PC-3 (cell line): ENCODE measurements around the gene SEPHS1. TPM values are rescaled to one million over a fixed set of nuclear protein-coding genes. Genes with fewer than 3 reads are reported as not detected.

Source experiments
- ATAC-seq: fragments of 200-7000 bp; cut with Tn5 transposase; 2 replicates; pipeline ENCODE4 v1.9.1; 2020; ENCODE audit warnings: mild to moderate bottlenecking, moderate library complexity
- BruUV-seq: library from RNA; stranded (reverse); fragments of 400-500 nt; replicated peaks from 2 replicates; lab custom pipeline; 2021; lab: Mats Ljungman, UMichigan
- CTCF ChIA-PET: fragments of 300-600 bp; sonication (Branson Sonifier 250); formaldehyde crosslinking; loops from one replicate; lab custom pipeline; 2022; ENCODE audit warnings: antibody characterized with exemption; lab: Charles Lee
- POLR2A ChIA-PET: fragments of 300-600 bp; sonication (Branson Sonifier 250); formaldehyde crosslinking; loops from one replicate; lab custom pipeline; 2022; ENCODE audit warnings: antibody characterized with exemption; ENCODE audit not compliant: unreplicated experiment; lab: Charles Lee
- DNase-seq: peaks from one replicate; pipeline ENCODE4 v3.0.0-alpha.2; 2015
- H2AFZ ChIP-seq: fragments of 300-600 bp; sonication (generic); 2 replicates; pipeline ENCODE4 v1.6.0; 2016; ENCODE audit warnings: antibody characterized with exemption, low read length
- H3F3A ChIP-seq: fragments of 300-600 bp; sonication (generic); one replicate; pipeline ENCODE4 v1.6.0; 2017; ENCODE audit warnings: antibody characterized with exemption, low read length, control low read depth, mild to moderate bottlenecking; ENCODE audit not compliant: unreplicated experiment
- H3K27ac ChIP-seq: fragments of 300-600 bp; sonication (generic); 2 replicates; pipeline ENCODE4 v1.5.1; 2016; ENCODE audit warnings: mild to moderate bottlenecking, low read length
- H3K27me3 ChIP-seq: fragments of 300-600 bp; sonication (generic); 2 replicates; pipeline ENCODE4 v1.6.1; 2016; ENCODE audit warnings: low read length, mixed read lengths
- H3K36me3 ChIP-seq: fragments of 300-600 bp; sonication (generic); 2 replicates; pipeline ENCODE4 v1.6.1; 2016; ENCODE audit warnings: low read depth, mixed run types, low read length, mixed read lengths
- H3K4me1 ChIP-seq: fragments of 300-600 bp; sonication (generic); 2 replicates; pipeline ENCODE4 v1.5.1; 2016; ENCODE audit warnings: low read length; ENCODE audit not compliant: insufficient read depth
- H3K4me2 ChIP-seq: fragments of 300-600 bp; sonication (generic); 2 replicates; pipeline ENCODE4 v1.6.0; 2016; ENCODE audit warnings: low read length
- H3K4me3 ChIP-seq: fragments of 300-600 bp; sonication (generic); 2 replicates; pipeline ENCODE4 v1.5.1; 2016; ENCODE audit warnings: mild to moderate bottlenecking, low read length, mixed read lengths
- H3K79me2 ChIP-seq: fragments of 300-600 bp; sonication (generic); 2 replicates; pipeline ENCODE4 v1.6.1; 2017; ENCODE audit warnings: low read length, mixed read lengths
- H3K9ac ChIP-seq: fragments of 300-600 bp; sonication (generic); 2 replicates; pipeline ENCODE4 v1.6.0; 2016; ENCODE audit warnings: mild to moderate bottlenecking, low read length
- H3K9me2 ChIP-seq: fragments of 300-600 bp; sonication (generic); replicated peaks from 2 replicates; pipeline ENCODE4 v1.6.1; 2016; ENCODE audit warnings: mixed run types, low read length, mixed read lengths
- H3K9me3 ChIP-seq: fragments of 300-600 bp; sonication (generic); 2 replicates; pipeline ENCODE4 v1.6.1; 2016; ENCODE audit warnings: low read length, mixed read lengths
- H4K20me1 ChIP-seq: fragments of 300-600 bp; sonication (generic); 2 replicates; pipeline ENCODE4 v1.6.1; 2016; ENCODE audit warnings: low read length, mixed read lengths
- EZH2 ChIP-seq: fragments of 300-600 bp; sonication (generic); IDR thresholded peaks from one replicate; pipeline ENCODE4 v1.6.1; 2017; ENCODE audit warnings: antibody characterized with exemption, mild to moderate bottlenecking, low read length; ENCODE audit not compliant: unreplicated experiment
- EZH2phosphoT487 ChIP-seq: fragments of 300-600 bp; sonication (generic); IDR thresholded peaks from 2 replicates; pipeline ENCODE4 v1.6.1; 2018; ENCODE audit warnings: mild to moderate bottlenecking, antibody characterized with exemption, low read length, borderline replicate concordance
- intact Hi-C: fragments of 100-400 bp; cut with micrococcal nuclease; formaldehyde crosslinking; loops from 2 replicates; pipeline ENCODE4 v1.9.0; 2023
- total RNA-seq: library from RNA; depleted of rRNA; stranded (reverse); fragments of >200 nt; gene quantifications from 2 replicates; pipeline ENCODE4 v1.2.3, GENCODE V29; 2014
- TF ChIP-seq, protein P1 (sequence below): fragments of 300-600 bp; sonication (generic); conservative IDR thresholded peaks from 2 replicates; pipeline ENCODE4 v1.5.1; 2017; ENCODE audit warnings: antibody characterized with exemption, low read depth, mild to moderate bottlenecking, low read length

The SEPHS1 gene
- total RNA-seq, 1 experiment from 2014 or later: 42.5 TPM

DNA sequence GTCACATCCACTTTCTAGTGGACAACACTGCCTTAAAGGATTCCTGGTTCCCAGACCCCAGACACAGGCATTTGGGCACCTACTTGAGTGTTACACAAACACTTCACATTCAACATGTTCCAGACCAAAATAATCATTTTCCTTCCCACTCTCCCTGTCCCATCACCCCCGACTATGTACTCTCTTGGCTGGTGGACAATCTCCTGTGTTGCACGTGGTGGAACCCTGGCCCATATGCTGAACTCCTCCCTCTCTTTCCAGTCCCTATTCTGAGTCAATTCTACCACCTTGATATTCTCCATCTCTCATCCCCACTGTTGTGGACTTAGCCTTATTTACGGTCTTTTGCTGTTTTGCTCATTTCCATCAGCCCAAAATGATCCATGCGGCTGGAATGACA, 8.3 kb upstream of the SEPHS1 start:
- Histone ChIP-seq H3K4me3 (no peak overlapping the region), H3K27me3 (no peaks in the 10 kb centered on the region), H4K20me1 (no peaks in the 10 kb centered on the region), H3K36me3 (no peaks in the 10 kb centered on the region), H2AFZ (no peak overlapping the region), H3K79me2 (no peaks in the 10 kb centered on the region), H3K27ac (no peak overlapping the region), H3F3A (no peaks in the 10 kb centered on the region), H3K4me1 (no peaks in the 10 kb centered on the region), H3K4me2 (no peak overlapping the region), H3K9me2 (no peaks in the 10 kb centered on the region), H3K9ac (no peak overlapping the region), H3K9me3 (no peaks in the 10 kb centered on the region)
- ATAC-seq: no peak
- BruUV-seq: no TSS peak
- no peak for DNase-seq
- intact Hi-C loops: no loop called here
- ChIA-PET CTCF (no interaction called here), POLR2A (no interaction called here)
- no peak for TF ChIP-seq EZH2phosphoT487
- TF ChIP-seq EZH2: no peak
- TF ChIP-seq, protein P1, sequence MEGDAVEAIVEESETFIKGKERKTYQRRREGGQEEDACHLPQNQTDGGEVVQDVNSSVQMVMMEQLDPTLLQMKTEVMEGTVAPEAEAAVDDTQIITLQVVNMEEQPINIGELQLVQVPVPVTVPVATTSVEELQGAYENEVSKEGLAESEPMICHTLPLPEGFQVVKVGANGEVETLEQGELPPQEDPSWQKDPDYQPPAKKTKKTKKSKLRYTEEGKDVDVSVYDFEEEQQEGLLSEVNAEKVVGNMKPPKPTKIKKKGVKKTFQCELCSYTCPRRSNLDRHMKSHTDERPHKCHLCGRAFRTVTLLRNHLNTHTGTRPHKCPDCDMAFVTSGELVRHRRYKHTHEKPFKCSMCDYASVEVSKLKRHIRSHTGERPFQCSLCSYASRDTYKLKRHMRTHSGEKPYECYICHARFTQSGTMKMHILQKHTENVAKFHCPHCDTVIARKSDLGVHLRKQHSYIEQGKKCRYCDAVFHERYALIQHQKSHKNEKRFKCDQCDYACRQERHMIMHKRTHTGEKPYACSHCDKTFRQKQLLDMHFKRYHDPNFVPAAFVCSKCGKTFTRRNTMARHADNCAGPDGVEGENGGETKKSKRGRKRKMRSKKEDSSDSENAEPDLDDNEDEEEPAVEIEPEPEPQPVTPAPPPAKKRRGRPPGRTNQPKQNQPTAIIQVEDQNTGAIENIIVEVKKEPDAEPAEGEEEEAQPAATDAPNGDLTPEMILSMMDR: no peak

DNA sequence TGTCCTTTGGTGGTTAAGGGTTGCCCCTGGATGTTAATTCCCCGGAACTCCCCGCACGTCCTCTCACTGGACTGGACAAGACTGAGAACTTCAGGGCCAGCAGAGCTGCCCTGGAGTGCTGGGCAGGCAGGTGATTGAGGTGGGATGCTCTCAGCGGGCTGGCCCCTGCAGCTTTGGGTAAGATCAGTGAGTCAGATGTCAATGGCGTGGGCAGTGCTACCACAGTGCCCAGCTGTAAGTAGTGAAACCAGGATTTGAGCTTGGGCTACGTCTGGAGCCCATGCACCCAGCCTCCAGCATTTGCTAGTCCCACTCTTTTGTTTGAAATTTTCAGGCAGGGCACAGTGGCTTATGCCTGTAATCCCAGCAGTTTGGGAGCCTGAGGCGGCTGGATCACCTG, 6.7 kb upstream of the SEPHS1 start:
- TF ChIP-seq, protein P1: no peak
- no peak for TF ChIP-seq EZH2
- no peak for TF ChIP-seq EZH2phosphoT487
- H3K4me1 ChIP-seq: peaks cover 2% of the 10 kb centered on the region; the same call in 1 of the 2 replicates
- no peaks in the 10 kb centered on the region for H3K9me3 ChIP-seq
- DNase-seq (no peak), ATAC-seq (no peak)
- H3K27me3 ChIP-seq: no peaks in the 10 kb centered on the region
- no peak overlapping the region for H3K27ac ChIP-seq
- no peaks in the 10 kb centered on the region for H3F3A ChIP-seq
- no TSS peak for BruUV-seq
- H3K36me3 ChIP-seq: no peaks in the 10 kb centered on the region
- POLR2A ChIA-PET: no interaction called here
- H2AFZ ChIP-seq: no peak overlapping the region
- no peak overlapping the region for H3K4me3 ChIP-seq
- no peaks in the 10 kb centered on the region for H3K9me2 ChIP-seq
- H4K20me1 ChIP-seq: no peaks in the 10 kb centered on the region
- H3K9ac ChIP-seq: no peak overlapping the region
- H3K4me2 ChIP-seq: no peak overlapping the region
- H3K79me2 ChIP-seq: no peaks in the 10 kb centered on the region
- CTCF ChIA-PET: no interaction called here
- intact Hi-C loops: no loop called here

DNA sequence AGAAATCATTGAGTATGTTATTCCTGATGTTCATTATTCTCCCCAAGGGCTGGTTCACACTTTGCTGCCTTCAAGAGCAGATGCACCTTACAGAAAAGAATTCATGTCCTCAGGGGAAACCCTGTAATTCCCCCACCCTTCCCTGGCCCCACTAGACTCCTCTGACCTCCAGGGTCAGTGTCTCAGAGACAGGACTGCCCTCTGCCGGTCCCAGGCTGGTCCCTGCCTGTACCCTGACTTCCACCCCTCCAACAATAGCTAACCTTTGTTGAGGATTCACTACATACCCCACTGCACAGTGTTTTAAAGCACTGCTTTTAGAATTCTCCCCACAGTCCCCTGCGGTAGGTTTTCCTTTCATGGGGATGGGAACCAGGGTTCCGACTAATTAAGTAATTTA, 4.4 kb upstream of the SEPHS1 start:
- no TSS peak for BruUV-seq
- ATAC-seq: no peak

More for the DNA sequence above, 4.4 kb upstream of the SEPHS1 start:
- TF ChIP-seq, protein P1: no peak
- no peak for TF ChIP-seq EZH2phosphoT487
- no peak for TF ChIP-seq EZH2
- ChIA-PET POLR2A (no interaction called here), CTCF (no interaction called here)
- H3K9ac ChIP-seq: no peak overlapping the region
- no peak overlapping the region for H3K4me2 ChIP-seq
- no peaks in the 10 kb centered on the region for H3K27me3 ChIP-seq
- intact Hi-C loops: no loop called here
- H3K4me1 ChIP-seq: peaks cover 3% of the 10 kb centered on the region; the same call in 1 of the 2 replicates
- no peak overlapping the region for H2AFZ ChIP-seq
- no peak for DNase-seq
- no peaks in the 10 kb centered on the region for H3K79me2 ChIP-seq
- no peak overlapping the region for H3K4me3 ChIP-seq
- no peak overlapping the region for H3K27ac ChIP-seq
- no peaks in the 10 kb centered on the region for H3K9me3 ChIP-seq
- H4K20me1 ChIP-seq: no peaks in the 10 kb centered on the region
- H3K9me2 ChIP-seq: no peaks in the 10 kb centered on the region
- no peaks in the 10 kb centered on the region for H3F3A ChIP-seq
- H3K36me3 ChIP-seq: no peaks in the 10 kb centered on the region
